Right lobe of liver (tissue), 4 donors: ENCODE measurements around the gene NKAIN4.

Source experiments
- CTCF ChIP-seq, 4 donors: fragments of 200-600 bp in 3 of 4; fragments of 450-650 bp in 1 of 4; IDR thresholded peaks; one replicate each; pipeline versions ENCODE4 v1.5.1 to v1.8.0; 2016 to 2022; ENCODE audit warnings: antibody characterized with exemption in 4 of 4, mild to moderate bottlenecking in 2 of 4
- POLR2A ChIP-seq: fragments of 450-650 bp; IDR thresholded peaks from one replicate; pipeline ENCODE4 v1.6.1; 2017; ENCODE audit warnings: antibody characterized with exemption, mild to moderate bottlenecking
- donor health status: DM: no; HTN: no; CAD: no.
- donor health status: DM: no; HTN: no; CAD: no.
- donor health status: DM: no; HTN: yes; CAD: no.

GRCh38 chr20:63191400-63191799 lies 62.9 kb downstream of the NKAIN4 start:
- no peak for TF ChIP-seq POLR2A
- no peak for TF ChIP-seq CTCF (IDR thresholded peaks at IDR 0.05)
